COLO668 (cell line): ENCODE data around the gene CTPS1.
A peak's percentile ranks its signal among the peaks of the same experiment; 100 is the strongest.

ENCODE experiments used
- DNase-seq: peaks from one replicate; lab custom pipeline; 2025; ENCODE audit not compliant: unreplicated experiment; lab: John Stamatoyannopoulos, UW

Gene CTPS1

GRCh38 chr1:41021526-41022308 lies 42.2 kb downstream of the CTPS1 start, which contains the start of gene SLFNL1:
Gene SLFNL1, minus strand, starts transcription at chr1:41021725. Its CDS starts 1,065 bp downstream, at chr1:41020660.
- DNase-seq = peak; percentile 43

- no peak for DNase-seq
Measured at GRCh38 chr1:41022424-41022823, 42.9 kb downstream of the CTPS1 start.

GRCh38 chr1:41023279-41023990 lies 43.9 kb downstream of the CTPS1 start:
- peak; percentile 37 for DNase-seq

GRCh38 chr1:41024953-41025352 lies 45.5 kb downstream of the CTPS1 start:
- no peak for DNase-seq

- DNase-seq = no peak
Measured at GRCh38 chr1:41025979-41026819, 46.7 kb downstream of the CTPS1 start.

GRCh38 chr1:41028034-41028642 lies 48.6 kb downstream of the CTPS1 start:
- no peak for DNase-seq

- DNase-seq = no peak
Measured at GRCh38 chr1:41030872-41031616, 51.5 kb downstream of the CTPS1 start.

- no peak for DNase-seq
Measured at GRCh38 chr1:41032147-41032546, 52.7 kb downstream of the CTPS1 start.

- DNase-seq = no peak
Measured at GRCh38 chr1:41033272-41033671, 53.8 kb downstream of the CTPS1 start.

- DNase-seq = no peak
Measured at GRCh38 chr1:41037116-41037903, 57.8 kb downstream of the CTPS1 start.

- DNase-seq = no peak
Measured at GRCh38 chr1:41038110-41038509, 58.6 kb downstream of the CTPS1 start.

GRCh38 chr1:41041614-41042270 lies 62.2 kb downstream of the CTPS1 start:
- DNase-seq = no peak

GRCh38 chr1:41044187-41044586 lies 64.7 kb downstream of the CTPS1 start:
- DNase-seq = no peak

- no peak for DNase-seq
Measured at GRCh38 chr1:41045740-41046139, 66.2 kb downstream of the CTPS1 start.

- DNase-seq = no peak
Measured at GRCh38 chr1:41046347-41046775, 66.9 kb downstream of the CTPS1 start.

GRCh38 chr1:41048540-41048939 lies 69.0 kb downstream of the CTPS1 start:
- no peak for DNase-seq

GRCh38 chr1:41051022-41051421 lies 71.5 kb downstream of the CTPS1 start:
- DNase-seq = no peak

GRCh38 chr1:41053316-41053715 lies 73.8 kb downstream of the CTPS1 start:
- no peak for DNase-seq

- no peak for DNase-seq
Measured at GRCh38 chr1:41056907-41057306, 77.4 kb downstream of the CTPS1 start.
